NCI-H1105 (cell line): Measurements from ENCODE around the gene TACSTD2.
"Not testable (repeated sequence)": the region's sequence is repeated elsewhere in the genome, so short reads cannot be mapped to it uniquely, and the experiment has no call there.

Experiments used
- DNase-seq: peaks from one replicate; lab custom pipeline; 2025; lab: John Stamatoyannopoulos, UW

Gene TACSTD2

DNA sequence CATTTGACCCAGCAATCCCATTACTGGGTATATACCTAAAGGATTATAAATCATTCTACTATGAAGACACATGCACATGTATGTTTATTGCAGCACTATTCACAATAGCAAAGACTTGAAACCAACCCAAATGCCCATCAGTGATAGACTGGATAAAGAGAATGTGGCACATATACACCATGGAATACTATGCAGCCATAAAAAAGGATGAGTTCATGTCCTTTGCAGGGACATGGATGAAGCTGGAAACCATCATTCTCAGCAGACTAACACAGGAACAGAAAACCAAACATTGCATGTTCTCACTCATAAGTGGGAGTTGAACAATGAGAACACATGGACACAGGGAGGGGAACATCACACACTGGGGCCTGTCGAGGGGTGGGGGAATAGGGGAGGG, 13.3 kb downstream of the TACSTD2 start:
- DNase-seq, result not testable (repeated sequence)

DNA sequence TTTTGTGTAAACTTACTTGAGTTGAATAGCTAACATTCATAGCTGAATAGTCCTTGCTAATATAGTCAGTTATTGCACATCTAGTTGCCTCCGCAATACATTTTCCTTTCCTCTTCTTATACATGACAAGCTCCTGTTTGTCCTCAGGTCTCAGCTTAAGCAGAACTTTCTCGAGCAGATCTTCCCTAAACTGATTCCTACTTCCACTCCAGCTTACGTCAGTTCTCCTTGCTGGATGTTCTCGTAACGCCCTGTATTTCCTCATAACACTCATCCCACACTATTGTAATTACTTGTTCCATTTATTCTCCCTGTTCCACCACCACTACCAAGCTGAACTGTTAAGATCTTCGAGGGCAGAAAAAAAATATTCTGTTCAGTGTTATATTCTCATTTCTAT, 15.4 kb downstream of the TACSTD2 start:
- no peak for DNase-seq

DNA sequence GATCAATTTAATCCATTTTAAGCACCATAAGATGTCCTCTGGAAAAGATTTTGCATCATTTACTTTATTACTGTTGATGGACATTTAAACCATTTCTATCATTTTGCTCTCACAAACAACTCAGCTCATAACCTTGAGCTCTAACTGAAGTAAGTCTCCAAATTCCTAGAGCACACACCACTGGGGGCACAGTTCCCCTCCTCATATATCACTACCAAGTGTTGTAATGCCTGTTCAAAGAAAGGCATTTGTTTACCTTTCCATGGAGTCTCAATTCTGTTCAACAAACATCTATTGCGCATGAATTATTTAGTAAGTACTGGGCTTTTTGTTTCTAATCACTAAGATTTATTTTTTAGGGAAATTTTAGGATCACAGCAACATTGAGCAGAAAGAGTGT, 21.7 kb downstream of the TACSTD2 start:
- DNase-seq, result no peak

DNA sequence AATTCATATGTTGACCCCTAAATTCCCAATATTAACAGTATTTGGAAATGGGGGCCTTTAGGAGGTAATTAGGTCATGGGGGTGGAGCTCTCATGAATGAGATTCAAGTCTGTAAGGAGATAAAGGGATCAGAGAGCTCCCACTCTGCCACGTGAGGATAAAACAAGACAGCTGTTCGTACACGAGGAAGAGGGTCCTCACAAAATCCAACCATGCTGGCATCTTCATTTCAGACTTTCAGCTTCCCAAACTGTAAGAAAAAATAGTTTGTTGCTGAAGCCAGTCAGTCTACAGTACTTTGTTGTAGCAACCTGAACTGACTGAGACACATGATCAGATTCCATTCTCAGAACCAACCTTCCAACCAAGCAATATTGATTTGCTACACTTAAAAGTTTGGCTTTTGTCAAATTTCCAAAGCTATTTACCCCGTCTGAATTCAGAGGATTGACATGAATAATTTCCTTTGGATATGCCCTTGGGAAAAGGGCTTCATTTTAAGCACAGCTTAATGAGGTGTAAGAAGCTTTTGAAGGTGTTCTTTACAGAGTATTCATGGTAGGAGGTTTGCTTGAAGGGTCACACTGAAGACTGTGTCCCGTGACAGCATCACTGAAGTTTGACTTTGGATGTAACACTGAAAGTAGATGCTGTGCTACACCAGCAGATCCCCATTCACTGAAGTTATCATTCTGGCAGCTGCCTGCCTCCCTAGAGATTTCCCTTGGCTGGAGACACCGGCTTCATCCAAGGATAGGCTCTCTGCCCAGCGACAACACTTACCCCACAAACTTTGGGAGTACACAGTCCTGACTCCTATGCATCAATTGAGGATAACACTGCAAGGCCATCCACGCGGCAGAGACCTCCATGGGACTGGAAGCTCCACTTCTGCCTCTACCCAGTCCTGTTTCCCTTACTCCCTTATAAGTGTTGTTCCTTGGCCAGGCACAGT, 25.6 kb downstream of the TACSTD2 start:
- no peak for DNase-seq

DNA sequence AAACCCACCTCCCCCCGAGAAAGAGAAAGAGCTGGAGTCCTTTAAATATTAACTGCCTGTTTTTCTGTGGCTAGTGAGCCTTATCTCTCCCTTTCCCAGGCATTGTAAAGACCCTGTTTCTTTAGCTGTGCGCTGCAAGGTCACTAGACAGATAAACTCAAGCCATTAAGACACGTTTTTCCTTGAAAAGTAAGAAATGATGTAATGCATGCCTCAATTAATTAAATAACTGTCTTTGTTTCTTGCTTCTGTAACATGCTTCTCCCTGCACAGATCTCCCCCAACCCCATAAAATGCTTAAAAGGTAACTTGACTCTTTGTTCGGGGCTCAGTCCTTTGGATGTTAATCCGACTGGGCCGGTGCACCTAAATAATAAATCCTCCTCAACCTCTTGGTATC, 27.8 kb downstream of the TACSTD2 start:
- DNase-seq, result not testable (repeated sequence)

DNA sequence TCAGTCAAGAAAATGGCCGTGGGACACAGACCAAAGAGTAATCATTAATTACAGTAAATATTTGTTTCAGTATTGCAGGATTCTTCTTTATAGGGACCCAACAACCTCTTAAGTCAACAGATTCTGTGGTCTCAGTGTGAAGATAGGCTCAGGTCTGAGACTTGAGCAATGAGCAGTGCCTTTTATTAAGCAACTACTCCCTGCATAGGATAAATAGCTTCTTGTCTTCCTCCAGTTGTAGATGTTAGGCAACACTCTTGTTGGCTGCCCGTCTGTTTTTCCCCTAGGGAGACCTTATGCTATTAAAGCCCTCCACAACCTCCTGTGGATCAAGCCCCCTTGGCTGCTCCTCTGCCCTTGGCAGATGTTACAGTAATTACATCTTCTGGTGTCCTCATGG, 28.7 kb downstream of the TACSTD2 start:
- no peak for DNase-seq

DNA sequence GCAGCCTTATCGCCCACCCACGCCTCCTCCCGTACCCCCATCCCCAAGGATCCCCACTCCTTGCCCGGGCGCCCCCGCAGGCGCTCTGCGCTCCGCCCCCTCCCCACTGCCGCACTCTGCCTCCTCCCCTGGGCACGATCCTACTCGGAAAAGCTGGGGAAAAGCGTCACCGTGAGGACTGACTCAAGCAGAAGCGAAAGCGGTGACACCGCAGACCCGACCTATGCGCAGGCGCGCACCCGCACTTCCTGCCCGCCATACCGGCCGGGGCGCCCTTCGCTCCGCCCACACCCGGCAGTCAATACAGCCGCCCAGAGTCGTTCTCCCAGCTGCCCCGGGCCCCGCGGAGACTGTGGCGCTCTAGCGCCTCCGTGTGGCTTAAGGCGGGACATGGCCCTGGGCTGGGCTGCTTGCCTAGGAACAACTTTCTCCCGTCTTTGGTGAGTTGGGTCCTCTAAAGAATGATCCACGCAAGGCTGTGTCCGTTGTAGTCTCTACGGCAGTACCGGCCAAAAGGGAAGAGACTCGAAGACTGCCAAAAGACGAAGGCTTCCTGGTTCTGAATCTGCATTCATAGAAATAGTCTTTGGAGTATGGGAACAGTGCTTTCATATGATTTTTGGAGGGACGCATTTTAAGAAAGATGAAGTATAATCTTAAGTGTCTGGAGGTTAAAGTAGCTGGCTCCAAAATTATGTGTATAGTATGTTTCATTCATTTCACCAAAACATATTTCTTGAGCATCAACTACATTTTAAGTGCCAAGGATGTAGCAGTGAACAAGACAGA, 30.3 kb downstream of the TACSTD2 start, which contains the start of gene OMA1:
OMA1 (minus strand) TSS at position 207 of the 789 bp plus-strand sequence. CDS start 7,432 bp downstream, outside the sequence.
- peak; percentile 94 for DNase-seq

DNA sequence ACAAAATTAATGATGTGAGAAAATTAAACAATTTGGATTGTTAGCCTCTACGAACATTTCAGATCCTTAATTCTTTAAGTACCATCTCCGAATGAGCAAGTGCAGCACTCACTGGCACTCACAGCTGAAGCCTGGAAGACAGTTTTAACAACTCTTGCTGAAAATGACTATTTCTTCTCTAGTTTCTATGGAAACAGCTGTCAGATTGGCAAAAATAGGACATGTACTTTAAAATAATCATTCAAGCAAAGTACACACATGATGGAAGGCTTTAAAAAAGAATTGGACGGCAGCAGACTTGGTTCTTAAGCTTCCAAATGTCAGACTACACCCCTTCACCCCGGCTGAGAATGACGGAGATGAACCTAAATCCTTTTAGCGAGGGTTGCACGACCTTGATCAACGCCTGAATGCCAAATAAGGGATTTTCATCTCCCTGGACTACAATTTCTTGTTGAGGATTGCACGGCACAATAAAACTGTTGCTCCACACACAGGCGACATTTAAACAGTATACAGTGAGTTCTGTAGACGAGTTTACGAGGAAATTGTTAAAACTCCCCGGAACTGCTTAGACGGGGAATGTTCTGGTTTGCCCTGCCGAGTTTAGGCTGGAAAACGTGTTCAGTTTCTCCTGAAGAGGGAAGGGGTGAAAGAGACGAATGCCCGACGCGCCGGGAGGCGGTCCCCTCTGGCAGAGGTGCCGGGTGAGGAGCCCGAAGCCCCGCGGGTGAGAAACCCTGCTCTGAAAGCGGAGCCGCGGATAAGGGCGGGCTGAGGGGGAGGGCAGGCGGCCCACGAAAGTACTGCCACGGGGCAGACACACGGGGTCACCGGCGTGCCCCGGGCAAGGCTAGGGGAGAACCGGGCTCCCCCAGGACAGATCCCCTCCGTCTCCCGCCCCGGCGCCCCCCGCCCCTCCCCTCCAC, 31.2 kb downstream of the TACSTD2 start:
- peak; percentile 53 for DNase-seq

DNA sequence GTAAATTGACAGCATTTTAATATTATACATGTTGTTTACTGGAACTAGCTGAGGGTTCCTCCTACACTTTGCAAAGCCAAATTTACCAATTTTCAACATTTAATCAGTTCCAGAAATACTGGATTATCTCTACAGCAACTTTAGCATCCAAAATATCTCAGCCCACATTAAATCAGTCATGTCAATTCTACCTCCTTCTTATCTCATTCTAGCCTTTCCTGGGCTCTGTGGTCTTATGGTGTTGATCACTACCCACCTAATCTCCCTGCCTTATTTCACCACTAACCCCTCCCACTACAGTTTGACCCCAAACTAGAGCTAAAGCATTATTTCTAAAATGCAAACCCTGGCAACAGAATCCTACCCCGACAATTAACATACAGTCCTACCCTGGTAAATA, 33.8 kb downstream of the TACSTD2 start:
- DNase-seq, result no peak

DNA sequence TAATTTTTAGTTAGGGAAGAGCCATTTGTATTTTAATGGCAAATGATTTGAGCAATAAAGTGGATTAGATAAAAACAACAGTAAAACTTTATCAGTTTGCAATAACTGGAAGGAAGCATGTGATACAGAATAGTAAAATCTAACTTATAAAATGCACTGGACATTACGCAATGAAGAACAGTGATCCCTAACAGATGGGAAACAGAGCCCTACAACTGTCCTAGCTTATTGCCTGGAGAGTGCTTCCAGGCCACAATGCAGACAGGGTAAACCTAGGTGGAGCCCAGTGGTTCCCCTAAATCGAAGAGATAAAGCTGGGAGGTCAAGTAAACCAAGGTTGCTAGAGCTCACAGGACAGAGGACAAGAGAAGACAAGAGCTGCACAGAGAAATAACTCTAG, 37.5 kb downstream of the TACSTD2 start:
- DNase-seq, result no peak

DNA sequence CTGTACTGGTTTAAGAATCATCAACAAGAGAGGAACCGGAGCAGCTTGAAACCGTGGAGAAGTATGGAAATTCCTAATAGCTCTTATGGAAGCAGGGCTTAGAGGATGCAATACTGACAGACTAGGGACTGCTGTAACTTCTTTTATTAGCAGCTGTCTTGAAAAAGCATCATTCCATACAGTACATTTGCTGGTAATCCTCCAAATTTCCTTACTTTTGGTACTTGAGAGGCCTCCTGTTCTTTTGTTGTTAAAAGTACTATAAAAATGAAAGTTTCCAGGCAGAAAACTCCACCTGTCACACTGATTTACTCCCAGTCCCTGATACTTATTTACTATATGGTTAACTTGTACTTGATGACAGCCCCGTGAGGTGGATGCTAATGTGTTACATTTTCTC, 38.2 kb downstream of the TACSTD2 start:
- no peak for DNase-seq

DNA sequence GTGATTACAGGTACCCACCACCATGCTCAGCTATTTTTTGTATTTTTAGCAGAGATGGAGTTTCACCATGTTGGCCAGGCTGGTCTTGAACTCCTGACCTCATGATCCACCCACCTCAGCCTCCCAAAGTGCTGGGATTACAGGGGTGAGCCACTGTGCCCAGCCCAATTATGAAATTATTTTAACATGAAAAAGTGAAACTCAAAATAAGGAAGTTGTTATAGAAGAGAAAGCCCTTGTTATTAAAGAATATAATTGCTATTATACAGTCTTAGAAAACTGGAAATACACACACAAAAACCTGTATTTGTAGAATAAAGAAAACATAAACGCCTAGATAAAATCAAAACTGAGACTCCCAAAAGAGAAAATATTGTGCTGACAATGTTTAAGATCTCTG, 45.2 kb downstream of the TACSTD2 start:
- DNase-seq, result not testable (repeated sequence)

DNA sequence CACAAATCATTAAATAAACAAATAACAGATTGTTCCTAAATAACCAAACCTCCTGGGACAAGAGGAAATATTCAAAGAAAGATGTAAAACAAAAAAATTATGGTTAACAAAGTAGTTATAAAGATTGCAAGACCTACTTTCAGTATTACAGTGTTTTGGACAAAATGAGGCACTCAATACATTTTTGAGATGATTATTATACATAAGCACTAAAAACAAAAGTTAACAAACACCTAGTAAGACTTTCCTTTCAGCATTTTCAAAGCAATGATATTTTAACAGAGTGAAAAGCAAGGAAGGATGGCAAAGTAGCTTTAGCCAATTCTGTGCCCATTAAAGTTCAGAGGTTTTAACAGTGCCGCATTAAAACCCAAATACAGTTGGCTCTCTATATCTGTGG, 47.8 kb downstream of the TACSTD2 start:
- DNase-seq, result no peak

DNA sequence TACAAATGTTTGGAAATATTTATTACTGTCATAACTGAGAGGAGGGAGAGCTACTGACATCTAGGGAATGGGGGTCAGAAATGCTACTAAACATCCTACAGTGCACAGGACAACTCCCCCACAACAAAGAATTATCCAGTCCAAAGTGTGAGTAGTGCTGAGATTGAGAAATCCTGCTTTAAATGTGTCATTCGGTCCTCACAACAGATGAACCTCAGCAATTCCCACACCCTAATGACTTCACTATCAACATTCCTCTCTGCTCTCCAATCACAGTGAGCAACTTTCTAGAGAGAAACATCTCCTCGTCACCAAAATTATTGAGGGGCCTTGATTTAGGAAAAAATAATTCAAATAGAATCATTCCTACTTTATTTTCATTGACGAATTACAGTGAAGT, 48.5 kb downstream of the TACSTD2 start:
- DNase-seq, result no peak
